ENCODE results near the gene AFAP1.

- TF ChIP-seq NFIC (IDR thresholded peaks at IDR 0.05) (no peak), ZBTB7A (IDR thresholded peaks at IDR 0.05; ENCODE audit: low read depth) (no peak), YY1 (IDR thresholded peaks at IDR 0.05; ENCODE audit: low read depth) (no peak), EP300 (IDR thresholded peaks at IDR 0.05; ENCODE audit: borderline replicate concordance) (no peak), FOXM1 (IDR thresholded peaks at IDR 0.05; ENCODE audit: borderline replicate concordance, low read depth) (no peak), MAX (IDR thresholded peaks at IDR 0.05) (no peak), RAD21 (IDR thresholded peaks at IDR 0.05; ENCODE audit: low read depth) (no peak)
Observed at GRCh38 chr4:7826176-7826908, 113.3 kb downstream of the AFAP1 start.
